ENCODE results near the gene VSX1. TPM values are rescaled to one million over a fixed set of nuclear protein-coding genes. Genes with fewer than 3 reads are reported as not detected.

The VSX1 gene
- polyA plus RNA-seq, 1 donor from 2014 or later, result not detected

DNA sequence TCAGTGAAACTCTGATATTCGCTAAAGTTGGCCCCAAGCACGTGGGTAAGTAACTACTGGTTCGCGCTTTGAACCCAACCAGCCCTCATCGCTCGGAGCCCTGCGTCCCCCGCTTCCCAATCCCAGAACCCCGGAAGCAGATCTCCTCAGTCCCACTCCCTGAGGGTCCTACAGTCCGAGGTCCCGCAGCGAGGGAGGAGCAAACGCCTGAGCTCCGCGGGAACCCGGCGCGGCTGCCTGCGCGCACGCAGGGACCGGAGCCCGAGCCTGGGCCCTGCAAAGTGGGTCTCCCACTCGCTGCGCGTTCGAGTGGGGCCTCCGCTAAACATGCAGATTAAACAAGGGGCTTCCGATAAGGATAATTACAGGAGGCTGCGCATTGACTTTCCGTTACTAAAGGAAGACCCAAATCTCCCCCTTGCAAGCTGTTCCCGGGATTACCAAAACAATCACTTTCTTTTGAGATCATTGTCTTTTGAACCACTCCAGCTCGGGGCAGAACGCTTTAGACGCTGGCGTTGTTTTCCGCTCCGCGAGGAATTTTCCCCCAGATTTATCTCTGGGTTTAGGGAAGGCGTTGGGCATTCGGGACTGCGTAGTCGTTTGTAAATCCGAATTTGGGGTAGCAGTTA is 1.3 kb upstream of the VSX1 start:
- Histone ChIP-seq H2AFZ (ENCODE audit: low read depth, low read length) (no peak overlapping the region), H3K4me2 (ENCODE audit: low read length) (no peak overlapping the region)
- TF ChIP-seq SMC3 (conservative IDR thresholded peaks at IDR 0.05; ENCODE audit: poor library complexity), result no peak
- peak; percentile 38 for TF ChIP-seq EZH2 (IDR thresholded peaks at IDR 0.05; ENCODE audit: borderline replicate concordance, insufficient read depth, low read length, poor library complexity, severe bottlenecking)

GRCh38 chr20:25082498-25082873 is 545 bp upstream of the VSX1 start:
- no peak overlapping the region for H3K27ac ChIP-seq (ENCODE audit: low read length)
- peaks cover 17% of the 10 kb centered on the region for H3K9me3 ChIP-seq (ENCODE audit: low read length)
- TF ChIP-seq EP300 (conservative IDR thresholded peaks at IDR 0.05; ENCODE audit: poor library complexity, severe bottlenecking) (no peak), TAF1 (IDR thresholded peaks at IDR 0.05; ENCODE audit: low read depth) (no peak)
- H3K4me3 ChIP-seq (ENCODE audit: low read length), result no peak overlapping the region
- H3F3A ChIP-seq (ENCODE audit: insufficient read depth, low read length, poor library complexity, severe bottlenecking), result no peaks in the 10 kb centered on the region
- no peaks in the 10 kb centered on the region for H3K79me2 ChIP-seq (replicated peaks; ENCODE audit: insufficient read depth, low read length)
- H3K4me2 ChIP-seq (ENCODE audit: low read length), result no peak overlapping the region
- H3K27me3 ChIP-seq (ENCODE audit: insufficient read depth, low read depth, low read length), result peaks cover 91% of the 10 kb centered on the region
- no peaks in the 10 kb centered on the region for H4K20me1 ChIP-seq (ENCODE audit: insufficient read depth)
- no peak overlapping the region for H3K9ac ChIP-seq (ENCODE audit: low read length)
- H2AFZ ChIP-seq (ENCODE audit: low read depth, low read length), result no peak overlapping the region
- H3K36me3 ChIP-seq (ENCODE audit: insufficient read depth, low read length), result no peaks in the 10 kb centered on the region
- no peaks in the 10 kb centered on the region for H3K9me2 ChIP-seq (ENCODE audit: insufficient read depth, low read length)

More for the DNA sequence above, 1.3 kb upstream of the VSX1 start:
- no peaks in the 10 kb centered on the region for H4K20me1 ChIP-seq (ENCODE audit: insufficient read depth)
- peaks cover 83% of the 10 kb centered on the region for H3K27me3 ChIP-seq (ENCODE audit: insufficient read depth, low read depth, low read length)
- no peaks in the 10 kb centered on the region for H3K9me2 ChIP-seq (ENCODE audit: insufficient read depth, low read length)
- H3K36me3 ChIP-seq (ENCODE audit: insufficient read depth, low read length), result no peaks in the 10 kb centered on the region
- no peaks in the 10 kb centered on the region for H3K79me2 ChIP-seq (replicated peaks; ENCODE audit: insufficient read depth, low read length)
- H3F3A ChIP-seq (ENCODE audit: insufficient read depth, low read length, poor library complexity, severe bottlenecking), result no peaks in the 10 kb centered on the region
- peaks cover 17% of the 10 kb centered on the region for H3K9me3 ChIP-seq (ENCODE audit: low read length)
- no peak overlapping the region for H3K27ac ChIP-seq (ENCODE audit: low read length)
- H3K4me3 ChIP-seq (ENCODE audit: low read length), result peak overlapping the region; percentile 48
- no peak overlapping the region for H3K9ac ChIP-seq (ENCODE audit: low read length)

DNA sequence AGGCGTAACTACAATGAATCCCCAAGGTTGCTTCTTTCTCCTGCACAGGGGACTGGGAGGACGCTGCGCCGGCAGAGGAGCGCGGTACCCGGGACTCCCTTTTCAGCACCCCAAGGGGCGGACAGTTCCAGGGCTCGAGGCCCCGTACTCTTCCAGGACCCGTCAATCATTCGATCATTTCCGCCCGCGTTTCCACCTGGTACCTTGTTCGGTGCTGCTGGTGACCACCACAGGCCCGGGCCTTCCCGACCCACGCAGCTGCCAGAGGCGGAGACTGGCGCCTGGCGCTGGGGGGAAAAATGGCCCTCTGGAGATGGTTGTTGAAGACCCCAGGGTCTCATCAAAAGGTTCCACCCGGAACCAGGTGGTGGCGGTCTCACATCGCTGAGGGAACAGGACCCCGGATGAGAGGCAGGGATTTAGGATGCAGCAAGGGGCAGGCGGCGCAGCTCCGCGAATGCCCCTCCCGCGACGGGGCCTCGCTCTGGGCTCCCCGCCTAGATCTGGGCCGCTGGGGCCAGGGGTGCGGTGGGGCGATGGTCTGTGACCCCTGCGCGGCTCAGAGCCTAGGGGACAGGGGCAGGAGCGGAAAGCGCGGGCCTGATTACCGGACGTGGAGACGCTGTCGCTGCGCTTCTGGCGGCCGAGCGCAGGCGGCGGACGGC is 744 bp downstream of the VSX1 start:
- Histone ChIP-seq H2AFZ (ENCODE audit: low read depth, low read length) (no peak overlapping the region), H3K9me2 (ENCODE audit: insufficient read depth, low read length) (no peaks in the 10 kb centered on the region), H3K9ac (ENCODE audit: low read length) (no peak overlapping the region), H3K4me3 (ENCODE audit: low read length) (peak overlapping the region; percentile 61), H3K27me3 (ENCODE audit: insufficient read depth, low read depth, low read length) (peaks cover 100% of the 10 kb centered on the region), H3K27ac (ENCODE audit: low read length) (no peak overlapping the region), H4K20me1 (ENCODE audit: insufficient read depth) (no peaks in the 10 kb centered on the region), H3F3A (ENCODE audit: insufficient read depth, low read length, poor library complexity, severe bottlenecking) (no peaks in the 10 kb centered on the region), H3K36me3 (ENCODE audit: insufficient read depth, low read length) (no peaks in the 10 kb centered on the region), H3K4me2 (ENCODE audit: low read length) (no peak overlapping the region), H3K9me3 (ENCODE audit: low read length) (peaks cover 17% of the 10 kb centered on the region), H3K79me2 (replicated peaks; ENCODE audit: insufficient read depth, low read length) (no peaks in the 10 kb centered on the region)
- TF ChIP-seq RAD21 (conservative IDR thresholded peaks at IDR 0.05) (peak; percentile 59), TAF1 (IDR thresholded peaks at IDR 0.05; ENCODE audit: low read depth) (no peak), EZH2 (IDR thresholded peaks at IDR 0.05; ENCODE audit: borderline replicate concordance, insufficient read depth, low read length, poor library complexity, severe bottlenecking) (peak; percentile 68), CTCF (IDR thresholded peaks at IDR 0.05; ENCODE audit: poor library complexity, severe bottlenecking) (peak; percentile 55), SMC3 (conservative IDR thresholded peaks at IDR 0.05; ENCODE audit: poor library complexity) (peak; percentile 46), POLR2AphosphoS5 (IDR thresholded peaks at IDR 0.05) (no peak), EP300 (conservative IDR thresholded peaks at IDR 0.05; ENCODE audit: poor library complexity, severe bottlenecking) (no peak), MXI1 (conservative IDR thresholded peaks at IDR 0.05; ENCODE audit: poor library complexity, severe bottlenecking) (no peak)
- TF ChIP-seq, protein P1, sequence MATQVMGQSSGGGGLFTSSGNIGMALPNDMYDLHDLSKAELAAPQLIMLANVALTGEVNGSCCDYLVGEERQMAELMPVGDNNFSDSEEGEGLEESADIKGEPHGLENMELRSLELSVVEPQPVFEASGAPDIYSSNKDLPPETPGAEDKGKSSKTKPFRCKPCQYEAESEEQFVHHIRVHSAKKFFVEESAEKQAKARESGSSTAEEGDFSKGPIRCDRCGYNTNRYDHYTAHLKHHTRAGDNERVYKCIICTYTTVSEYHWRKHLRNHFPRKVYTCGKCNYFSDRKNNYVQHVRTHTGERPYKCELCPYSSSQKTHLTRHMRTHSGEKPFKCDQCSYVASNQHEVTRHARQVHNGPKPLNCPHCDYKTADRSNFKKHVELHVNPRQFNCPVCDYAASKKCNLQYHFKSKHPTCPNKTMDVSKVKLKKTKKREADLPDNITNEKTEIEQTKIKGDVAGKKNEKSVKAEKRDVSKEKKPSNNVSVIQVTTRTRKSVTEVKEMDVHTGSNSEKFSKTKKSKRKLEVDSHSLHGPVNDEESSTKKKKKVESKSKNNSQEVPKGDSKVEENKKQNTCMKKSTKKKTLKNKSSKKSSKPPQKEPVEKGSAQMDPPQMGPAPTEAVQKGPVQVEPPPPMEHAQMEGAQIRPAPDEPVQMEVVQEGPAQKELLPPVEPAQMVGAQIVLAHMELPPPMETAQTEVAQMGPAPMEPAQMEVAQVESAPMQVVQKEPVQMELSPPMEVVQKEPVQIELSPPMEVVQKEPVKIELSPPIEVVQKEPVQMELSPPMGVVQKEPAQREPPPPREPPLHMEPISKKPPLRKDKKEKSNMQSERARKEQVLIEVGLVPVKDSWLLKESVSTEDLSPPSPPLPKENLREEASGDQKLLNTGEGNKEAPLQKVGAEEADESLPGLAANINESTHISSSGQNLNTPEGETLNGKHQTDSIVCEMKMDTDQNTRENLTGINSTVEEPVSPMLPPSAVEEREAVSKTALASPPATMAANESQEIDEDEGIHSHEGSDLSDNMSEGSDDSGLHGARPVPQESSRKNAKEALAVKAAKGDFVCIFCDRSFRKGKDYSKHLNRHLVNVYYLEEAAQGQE (IDR thresholded peaks at IDR 0.05; ENCODE audit: borderline replicate concordance), result peak; percentile 35
